Spinal cord (tissue), 10 donors: ENCODE results near the gene MOB1A. TPM values are rescaled to one million over a fixed set of nuclear protein-coding genes. Genes with fewer than 3 reads are reported as not detected.

Experiments used
- DNase-seq, 6 donors: peaks; one replicate each; pipeline versions ENCODE4 v3.0.0 to v3.0.0-alpha.2; 2013 to 2015; ENCODE audit warnings: low spot score in 6 of 6, low read depth in 4 of 6
- H3K27ac ChIP-seq: one replicate; pipeline ENCODE4 v1.5.1; 2013; ENCODE audit warnings: low read depth, low read length, control low read depth
- H3K27me3 ChIP-seq: one replicate; pipeline ENCODE4 v1.6.1; 2013; ENCODE audit warnings: low read length; ENCODE audit not compliant: control insufficient read depth, insufficient read depth
- H3K36me3 ChIP-seq: one replicate; pipeline ENCODE4 v1.6.1; 2013; ENCODE audit warnings: low read length; ENCODE audit not compliant: control insufficient read depth, insufficient read depth
- H3K4me1 ChIP-seq: one replicate; pipeline ENCODE4 v1.6.1; 2013; ENCODE audit warnings: low read length; ENCODE audit not compliant: control insufficient read depth, insufficient read depth
- H3K4me3 ChIP-seq: one replicate; pipeline ENCODE4 v1.5.1; 2013; ENCODE audit warnings: low read depth, low read length, control low read depth
- H3K9me3 ChIP-seq: one replicate; pipeline ENCODE4 v1.6.1; 2013; ENCODE audit warnings: low read length; ENCODE audit not compliant: control insufficient read depth, insufficient read depth
- WGBS: methylation state at CpG from one replicate; pipeline ENCODE4 v1.1.5; 2013; ENCODE audit warnings: missing lambda C conversion rate; ENCODE audit not compliant: insufficient coverage; 5-methylcytosine and 5-hydroxymethylcytosine counted together
- polyA plus RNA-seq, 2 donors: library from polyadenylated mRNA; unstranded; fragments of 120-200 nt; gene quantifications; one replicate each; pipeline ENCODE4 v1.2.1, GENCODE V29; 2013; ENCODE audit not compliant: insufficient read length in 2 of 2
- total RNA-seq, 2 donors: library from RNA; depleted of rRNA in 1 of 2; stranded (reverse); fragments of 120-200 nt in 1 of 2; fragments of >200 nt in 1 of 2; gene quantifications; one replicate each; pipeline versions ENCODE4 v1.2.3 to v1.2.4, GENCODE V29; 2013 to 2014
- donor health status: healthy.

The MOB1A gene
- total and polyA plus RNA-seq, 4 donors = 34.5 to 73.4 (median 53.2) TPM

DNA sequence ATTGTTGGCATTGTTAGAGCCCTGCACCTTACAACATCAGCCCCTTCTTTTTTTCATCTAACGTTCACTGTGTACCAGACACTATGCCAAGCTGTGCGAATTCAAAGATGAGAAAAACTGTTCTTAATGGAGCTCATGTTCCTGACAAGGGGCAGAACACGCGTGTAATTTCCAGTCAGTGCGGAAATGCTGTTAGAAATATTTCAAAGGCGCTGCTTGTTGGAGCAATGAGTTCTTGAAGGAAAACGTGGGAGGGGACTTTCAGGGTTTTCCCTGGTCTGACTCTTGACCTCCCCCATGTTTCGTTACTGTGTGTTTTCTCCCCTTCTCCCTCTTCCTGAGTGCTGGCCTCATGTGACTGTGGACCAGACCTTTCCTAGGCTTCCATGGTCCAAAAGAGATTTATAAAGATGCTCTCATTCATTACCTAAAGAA is 21.2 kb upstream of the MOB1A start:
- Histone ChIP-seq H3K27ac (no peak overlapping the region), H3K9me3 (no peaks in the 10 kb centered on the region), H3K27me3 (no peaks in the 10 kb centered on the region), H3K4me3 (peak overlapping the region; percentile 82), H3K4me1 (peaks cover 18% of the 10 kb centered on the region), H3K36me3 (no peaks in the 10 kb centered on the region)
- 7% methylated on average over 8 of the region's 8 CpGs for WGBS
- DNase-seq = peak in 2 of 6 donors; percentile 28 to 31

DNA sequence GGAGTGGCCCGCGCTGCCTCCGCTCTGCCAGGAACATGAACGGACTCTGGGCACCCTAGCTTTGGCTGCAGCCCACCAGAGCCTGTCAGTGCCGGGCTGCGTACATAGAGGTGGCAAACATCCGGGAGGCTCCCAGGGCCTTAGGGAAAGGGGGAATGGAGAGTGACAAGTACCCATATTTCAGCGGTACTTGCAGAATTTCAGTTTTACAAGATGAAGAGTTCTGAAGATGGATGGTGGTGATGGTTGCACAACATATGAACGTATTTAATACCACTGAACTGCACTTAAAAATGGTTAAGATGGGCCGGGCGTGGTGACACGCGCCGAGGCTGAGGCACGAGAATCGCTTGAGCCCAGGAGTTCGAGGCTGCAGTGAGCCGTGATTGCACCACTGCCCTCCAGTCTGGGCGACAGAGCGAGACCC is 20.6 kb upstream of the MOB1A start:
- Histone ChIP-seq H3K9me3 (no peaks in the 10 kb centered on the region), H3K27me3 (no peaks in the 10 kb centered on the region)
- 0% methylated on average over 14 of the region's 20 CpGs for WGBS

DNA sequence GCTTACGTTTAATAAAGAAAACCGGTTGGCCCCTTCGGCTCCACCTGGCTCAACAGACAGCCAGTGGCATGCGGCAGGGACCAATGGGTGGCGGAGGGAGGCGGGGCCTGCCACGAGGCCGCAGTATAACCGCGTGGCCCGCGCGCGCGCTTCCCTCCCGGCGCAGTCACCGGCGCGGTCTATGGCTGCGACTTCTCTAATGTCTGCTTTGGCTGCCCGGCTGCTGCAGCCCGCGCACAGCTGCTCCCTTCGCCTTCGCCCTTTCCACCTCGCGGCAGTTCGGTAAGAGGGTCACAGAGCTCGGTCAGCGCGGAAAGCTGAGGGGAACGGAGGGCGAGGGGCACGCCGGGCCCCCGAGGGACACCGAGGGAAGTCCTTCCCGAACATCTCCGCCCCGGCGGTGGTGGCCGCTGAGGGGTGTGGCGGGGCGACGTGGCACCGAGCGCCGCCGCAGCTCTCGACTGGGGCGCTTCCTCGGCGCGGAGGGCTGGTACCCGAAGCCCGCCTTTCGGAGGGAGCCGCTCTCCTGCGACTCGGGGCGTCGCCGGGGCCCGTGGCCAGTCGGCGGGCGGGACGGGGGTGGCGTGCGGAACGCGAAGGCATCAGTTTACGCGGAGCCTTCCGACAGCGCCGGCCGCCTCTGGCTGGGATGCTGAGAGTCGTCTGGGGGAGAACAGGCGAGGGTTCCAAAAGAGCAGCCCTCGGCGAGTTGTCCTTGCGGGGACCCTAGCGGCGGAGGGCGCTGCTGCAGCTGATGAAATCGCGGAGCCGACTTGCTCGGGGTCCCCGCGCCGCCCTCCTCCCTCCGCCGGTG is 20.0 kb upstream of the MOB1A start, which contains the start of gene MTHFD2:
Gene MTHFD2 (plus strand): TSS at position 155 of the 814 bp plus-strand sequence. CDS start 27 bp downstream, at position 182.
- no peaks in the 10 kb centered on the region for H3K27me3 ChIP-seq
- peak within 1 kb of the TSS; percentile 92 for H3K27ac ChIP-seq
- H3K4me3 ChIP-seq = peak within 1 kb of the TSS; percentile 82
- no peaks in the 10 kb centered on the region for H3K36me3 ChIP-seq
- no peaks in the 10 kb centered on the region for H3K9me3 ChIP-seq
- DNase-seq = peak in 5 of 6 donors; percentile 69 to 98 (median 84)
- WGBS = under 1% methylated on average over 96 of the region's 96 CpGs
- H3K4me1 ChIP-seq = peaks cover 18% of the 10 kb centered on the region

More for the DNA sequence above, 20.6 kb upstream of the MOB1A start:
- H3K27ac ChIP-seq = peak overlapping the region; percentile 92
- H3K4me3 ChIP-seq = peak overlapping the region; percentile 82
- H3K4me1 ChIP-seq = peaks cover 18% of the 10 kb centered on the region
- no peaks in the 10 kb centered on the region for H3K36me3 ChIP-seq
- DNase-seq = no peak

DNA sequence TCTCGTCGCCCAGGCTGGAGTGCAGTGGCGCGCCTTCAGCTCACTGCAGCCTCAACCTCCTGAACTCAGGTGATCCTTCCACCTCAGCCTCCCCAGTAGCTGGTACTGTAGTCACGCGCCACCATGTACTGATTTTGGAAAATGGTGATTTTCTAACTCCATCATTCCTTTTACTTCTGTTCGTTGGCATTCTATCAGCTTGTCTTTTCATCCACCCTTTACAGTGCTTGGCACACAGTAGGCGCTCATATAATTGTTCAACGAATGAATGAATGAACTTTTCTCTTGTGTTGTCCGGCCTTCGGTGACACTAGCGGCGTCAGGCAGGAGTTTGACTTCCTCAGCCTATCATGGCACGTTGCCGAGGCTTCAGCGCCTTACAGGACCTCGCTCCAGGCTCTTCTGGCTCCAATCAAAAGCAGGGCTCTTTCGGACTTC is 19.4 kb upstream of the MOB1A start:
- Histone ChIP-seq H3K27ac (peak overlapping the region; percentile 92), H3K36me3 (no peaks in the 10 kb centered on the region), H3K27me3 (no peaks in the 10 kb centered on the region), H3K9me3 (no peaks in the 10 kb centered on the region), H3K4me1 (peaks cover 18% of the 10 kb centered on the region), H3K4me3 (peak overlapping the region; percentile 82)
- DNase-seq = no peak
- 24% methylated on average over 15 of the region's 18 CpGs for WGBS

DNA sequence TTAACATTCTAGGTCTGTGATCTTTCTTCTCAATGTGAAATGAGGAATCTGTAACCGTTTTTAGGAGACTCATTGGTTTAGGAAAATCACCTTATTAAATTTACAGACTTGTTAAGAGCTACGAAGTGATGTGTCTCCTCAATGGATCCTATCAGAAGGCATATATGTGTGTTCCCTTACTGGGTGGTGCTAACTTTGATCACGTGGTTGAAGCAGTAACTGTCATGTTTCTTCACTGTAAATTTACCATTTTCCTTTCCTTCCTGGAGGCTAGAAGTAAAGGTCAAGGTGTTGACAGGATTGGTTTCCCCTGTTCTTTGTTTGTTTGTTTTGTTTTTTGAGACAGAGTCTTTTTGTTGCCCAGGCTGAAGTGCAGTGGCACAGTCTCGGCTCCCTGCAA is 18.4 kb upstream of the MOB1A start:
- no CpG with 5 or more reads among the region's 4 CpGs for WGBS
- Histone ChIP-seq H3K36me3 (no peaks in the 10 kb centered on the region), H3K4me1 (peaks cover 18% of the 10 kb centered on the region), H3K27ac (no peak overlapping the region), H3K27me3 (no peaks in the 10 kb centered on the region), H3K4me3 (no peak overlapping the region), H3K9me3 (no peaks in the 10 kb centered on the region)
- DNase-seq = no peak

DNA sequence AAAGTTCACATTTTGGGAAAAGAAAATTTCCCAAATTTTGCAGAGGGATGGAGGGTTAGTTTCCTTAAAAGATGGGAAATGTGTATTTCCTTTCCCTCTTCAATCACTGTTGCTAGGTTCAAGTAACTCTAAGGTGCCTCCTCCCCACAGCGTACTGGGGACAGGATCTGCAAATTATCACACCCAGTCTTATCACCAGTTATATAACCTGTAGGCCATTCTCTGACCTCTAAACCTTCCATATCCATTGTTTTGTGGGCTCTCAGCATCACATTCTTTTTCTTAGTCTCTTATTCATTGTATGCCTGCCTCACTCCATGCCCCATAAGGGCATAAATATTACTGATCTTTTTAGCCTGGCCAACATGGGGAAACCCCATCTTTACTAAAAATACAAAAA is 16.1 kb upstream of the MOB1A start:
- H3K27ac ChIP-seq = no peak overlapping the region
- no peaks in the 10 kb centered on the region for H3K27me3 ChIP-seq
- H3K36me3 ChIP-seq = no peaks in the 10 kb centered on the region
- 100% methylated on average over 1 of the region's 1 CpG for WGBS
- H3K9me3 ChIP-seq = no peaks in the 10 kb centered on the region
- peaks cover 18% of the 10 kb centered on the region for H3K4me1 ChIP-seq
- DNase-seq = no peak
- no peak overlapping the region for H3K4me3 ChIP-seq

DNA sequence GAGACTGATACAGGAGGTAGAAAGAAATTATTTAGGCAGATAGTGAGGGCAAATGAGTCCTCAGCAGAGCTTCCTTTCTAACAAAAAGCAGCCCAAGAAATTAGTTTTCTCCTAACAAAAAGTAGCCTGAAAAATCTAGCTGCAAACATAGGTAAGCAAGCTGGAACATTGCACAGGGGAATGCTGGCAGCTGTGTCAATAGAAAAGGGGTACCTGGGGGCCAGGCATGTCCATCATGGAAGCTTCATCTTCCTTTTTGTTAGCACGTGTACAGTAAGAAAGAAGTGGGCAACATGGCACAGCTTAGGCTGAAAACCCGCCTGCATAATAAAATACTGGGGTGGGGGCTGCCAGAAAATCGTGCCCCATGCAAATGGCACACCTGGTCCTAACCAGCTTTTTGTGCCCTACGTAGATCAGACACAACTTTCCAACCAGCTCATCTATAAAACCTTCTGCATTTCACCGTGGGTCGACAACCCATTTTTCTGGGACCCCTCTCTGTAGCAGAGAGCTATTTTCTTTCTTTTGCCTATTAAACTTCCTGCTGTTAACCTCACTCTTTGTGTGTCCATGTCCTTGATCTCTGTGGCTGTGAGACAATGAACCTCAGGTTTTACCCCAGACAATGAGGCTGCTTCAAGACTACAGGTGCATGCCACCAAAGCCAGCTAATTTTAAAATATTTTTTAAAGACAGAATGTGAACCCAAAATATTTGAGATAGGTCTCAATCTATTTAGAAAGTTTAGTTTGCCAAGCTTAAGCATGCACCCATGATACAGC is 13.1 kb upstream of the MOB1A start:
- H3K27ac ChIP-seq = no peak overlapping the region
- H3K36me3 ChIP-seq = no peaks in the 10 kb centered on the region
- DNase-seq = no peak
- WGBS = 70% methylated on average over 5 of the region's 6 CpGs
- H3K9me3 ChIP-seq = no peaks in the 10 kb centered on the region
- no peaks in the 10 kb centered on the region for H3K27me3 ChIP-seq
- no peaks in the 10 kb centered on the region for H3K4me1 ChIP-seq
- H3K4me3 ChIP-seq = no peak overlapping the region

DNA sequence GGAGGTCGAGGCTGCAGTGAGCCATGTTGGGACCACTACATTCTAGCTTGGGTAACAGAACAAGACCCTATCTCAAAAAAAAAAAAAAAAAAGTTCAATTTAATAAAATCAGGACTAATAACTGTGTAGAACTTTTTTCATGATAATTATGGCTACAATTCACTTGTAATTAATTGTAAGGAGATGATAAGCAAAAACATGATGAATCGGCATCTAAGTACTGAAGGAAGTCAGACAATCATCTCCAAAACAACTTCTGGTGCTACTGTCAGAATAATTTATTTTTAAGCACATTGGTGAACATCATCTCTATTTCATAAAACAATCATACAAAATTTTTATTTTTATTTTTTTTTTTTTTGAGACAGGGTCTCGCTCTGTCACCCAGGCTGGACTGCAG is 10.0 kb upstream of the MOB1A start:
- Histone ChIP-seq H3K36me3 (no peaks in the 10 kb centered on the region), H3K4me3 (no peak overlapping the region), H3K4me1 (no peaks in the 10 kb centered on the region), H3K27ac (no peak overlapping the region), H3K27me3 (no peaks in the 10 kb centered on the region), H3K9me3 (no peaks in the 10 kb centered on the region)
- no peak for DNase-seq
- WGBS = 86% methylated on average over 1 of the region's 3 CpGs

DNA sequence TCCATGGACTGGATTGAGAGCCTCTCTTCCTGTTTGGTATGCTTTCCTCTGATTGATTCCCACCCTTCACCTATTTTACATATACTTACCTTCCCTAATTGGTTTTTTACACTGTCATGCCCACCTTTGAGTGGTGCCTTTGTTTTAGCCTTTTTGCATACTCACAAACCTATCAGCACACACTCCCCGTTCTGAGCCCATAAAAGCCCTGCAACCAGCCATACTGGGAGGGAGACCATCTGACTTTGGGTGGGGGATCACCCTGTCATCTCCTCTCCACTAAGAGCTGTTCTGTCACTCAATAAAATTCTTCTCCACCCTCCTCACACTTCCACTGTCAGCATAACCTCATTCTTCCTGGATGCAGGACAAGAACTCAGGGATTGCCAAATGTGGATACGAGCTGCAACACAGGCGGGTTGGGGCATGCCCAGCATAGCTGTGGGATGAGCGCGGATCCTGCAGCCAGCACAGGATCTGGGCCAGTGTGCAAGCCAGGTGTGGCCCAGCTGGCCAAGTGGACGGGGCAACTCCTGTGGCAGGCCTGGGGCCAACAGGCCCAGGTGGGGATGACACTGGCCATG is 9.4 kb upstream of the MOB1A start:
- H3K4me3 ChIP-seq = no peak overlapping the region
- no peak overlapping the region for H3K27ac ChIP-seq
- no peaks in the 10 kb centered on the region for H3K4me1 ChIP-seq
- H3K36me3 ChIP-seq = no peaks in the 10 kb centered on the region
- no peaks in the 10 kb centered on the region for H3K9me3 ChIP-seq
- WGBS = 96% methylated on average over 6 of the region's 6 CpGs
- H3K27me3 ChIP-seq = no peaks in the 10 kb centered on the region
- DNase-seq = no peak
